ENCODE measurements around the gene VDAC2.

DNA sequence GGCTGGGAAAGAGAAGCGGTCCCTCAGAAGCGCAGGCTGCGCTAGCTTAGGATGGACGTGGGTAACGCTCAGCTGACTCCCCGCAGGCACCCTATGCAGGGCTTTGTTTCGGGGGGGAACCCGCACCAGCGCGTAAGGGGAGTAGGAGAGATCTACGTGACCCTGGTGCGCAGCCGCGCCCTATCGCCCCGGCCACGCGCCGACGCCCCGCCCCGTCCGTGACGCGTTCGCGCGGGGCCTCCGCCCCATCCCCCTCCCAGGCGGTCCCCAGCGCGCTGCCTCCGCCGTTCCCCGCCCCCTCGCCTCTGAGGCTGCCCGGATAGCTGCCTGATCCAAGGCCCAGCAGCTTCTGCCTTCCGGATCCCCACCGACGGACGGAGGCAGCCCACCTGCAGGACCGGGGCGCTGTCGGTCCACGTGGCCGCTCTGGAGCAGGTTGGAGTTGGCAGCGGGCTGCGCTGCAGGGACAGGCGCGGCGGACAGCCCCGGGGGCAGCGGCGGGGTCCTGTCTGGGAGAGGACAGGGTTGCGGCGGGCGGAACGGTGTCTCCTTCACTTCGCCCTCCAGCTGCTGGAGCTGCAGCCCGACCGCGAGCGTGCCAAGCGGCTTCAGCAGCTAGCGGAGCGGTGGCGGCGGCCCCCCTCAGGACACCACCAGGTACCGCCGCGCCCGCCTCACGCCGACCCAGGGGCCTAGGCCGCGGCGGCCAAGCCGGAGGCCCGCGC, at the start of gene VDAC2:
- TF ChIP-seq EZH2 (IDR thresholded peaks at IDR 0.05; ENCODE audit: insufficient read depth, poor library complexity, severe bottlenecking) (no peak), EZH2phosphoT487 (IDR thresholded peaks at IDR 0.05; ENCODE audit: insufficient read depth, low read depth) (no peak)
